Fibroblast of pulmonary artery (primary cell): ENCODE data around the gene MAST4.

ENCODE experiments used
- DNase-seq: peaks from one replicate; pipeline ENCODE4 v3.0.0-alpha.2; 2010; ENCODE audit warnings: low read depth
- H3K4me3 ChIP-seq: replicated peaks from 2 replicates; pipeline ENCODE4 v1.5.1; 2011; ENCODE audit warnings: low read depth, mild to moderate bottlenecking, control low read depth, low read length, moderate library complexity
- TF ChIP-seq, protein P1 (sequence below): IDR thresholded peaks from 2 replicates; pipeline ENCODE4 v1.5.1; 2011; ENCODE audit warnings: mild to moderate bottlenecking, control low read depth, low read length, inconsistent platforms; ENCODE audit errors: missing control alignments

MAST4 gene

DNA sequence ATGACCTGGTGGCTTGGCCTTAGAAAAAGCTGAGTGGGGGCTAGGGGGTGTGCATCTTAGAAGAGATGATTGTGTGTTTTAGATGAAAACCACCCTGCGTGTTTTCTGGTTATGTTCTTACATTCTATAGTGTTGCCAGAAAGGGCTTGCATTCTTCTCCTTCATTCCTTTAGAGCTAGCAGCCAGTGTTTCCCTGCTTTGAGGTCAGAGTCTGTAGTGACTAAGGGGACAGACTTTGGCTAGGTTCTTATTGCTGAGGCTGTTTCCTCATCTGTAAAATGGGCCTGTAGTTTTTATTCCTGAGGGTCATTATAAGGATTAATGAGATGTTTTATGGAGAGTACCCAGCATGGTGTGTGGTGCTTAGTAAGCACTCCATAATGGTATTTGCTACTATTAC is 6.4 kb downstream of the MAST4 start:
- no peak for DNase-seq
- TF ChIP-seq, protein P1, sequence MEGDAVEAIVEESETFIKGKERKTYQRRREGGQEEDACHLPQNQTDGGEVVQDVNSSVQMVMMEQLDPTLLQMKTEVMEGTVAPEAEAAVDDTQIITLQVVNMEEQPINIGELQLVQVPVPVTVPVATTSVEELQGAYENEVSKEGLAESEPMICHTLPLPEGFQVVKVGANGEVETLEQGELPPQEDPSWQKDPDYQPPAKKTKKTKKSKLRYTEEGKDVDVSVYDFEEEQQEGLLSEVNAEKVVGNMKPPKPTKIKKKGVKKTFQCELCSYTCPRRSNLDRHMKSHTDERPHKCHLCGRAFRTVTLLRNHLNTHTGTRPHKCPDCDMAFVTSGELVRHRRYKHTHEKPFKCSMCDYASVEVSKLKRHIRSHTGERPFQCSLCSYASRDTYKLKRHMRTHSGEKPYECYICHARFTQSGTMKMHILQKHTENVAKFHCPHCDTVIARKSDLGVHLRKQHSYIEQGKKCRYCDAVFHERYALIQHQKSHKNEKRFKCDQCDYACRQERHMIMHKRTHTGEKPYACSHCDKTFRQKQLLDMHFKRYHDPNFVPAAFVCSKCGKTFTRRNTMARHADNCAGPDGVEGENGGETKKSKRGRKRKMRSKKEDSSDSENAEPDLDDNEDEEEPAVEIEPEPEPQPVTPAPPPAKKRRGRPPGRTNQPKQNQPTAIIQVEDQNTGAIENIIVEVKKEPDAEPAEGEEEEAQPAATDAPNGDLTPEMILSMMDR = no peak
- no peak overlapping the region for H3K4me3 ChIP-seq

DNA sequence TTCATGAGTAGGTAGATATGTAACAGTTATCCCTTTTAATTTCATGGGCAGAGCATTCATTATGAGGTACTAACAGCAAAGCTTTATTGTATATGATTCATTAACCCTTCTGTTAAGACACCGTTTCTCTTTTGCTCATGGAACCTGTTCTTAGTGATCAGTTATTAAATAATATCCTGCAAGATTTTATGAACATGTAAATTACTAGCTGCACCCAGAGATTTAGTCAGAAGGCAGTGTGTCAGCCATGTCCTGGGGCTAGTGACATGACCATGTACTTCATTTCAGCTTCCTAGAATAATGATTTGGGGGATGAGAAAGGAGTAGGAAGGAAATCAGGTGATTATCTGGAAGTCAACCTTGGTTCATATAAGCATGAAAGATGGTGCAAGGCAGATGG is 7.0 kb downstream of the MAST4 start:
- no peak for DNase-seq
- TF ChIP-seq, protein P1 = no peak
- H3K4me3 ChIP-seq = no peak overlapping the region

DNA sequence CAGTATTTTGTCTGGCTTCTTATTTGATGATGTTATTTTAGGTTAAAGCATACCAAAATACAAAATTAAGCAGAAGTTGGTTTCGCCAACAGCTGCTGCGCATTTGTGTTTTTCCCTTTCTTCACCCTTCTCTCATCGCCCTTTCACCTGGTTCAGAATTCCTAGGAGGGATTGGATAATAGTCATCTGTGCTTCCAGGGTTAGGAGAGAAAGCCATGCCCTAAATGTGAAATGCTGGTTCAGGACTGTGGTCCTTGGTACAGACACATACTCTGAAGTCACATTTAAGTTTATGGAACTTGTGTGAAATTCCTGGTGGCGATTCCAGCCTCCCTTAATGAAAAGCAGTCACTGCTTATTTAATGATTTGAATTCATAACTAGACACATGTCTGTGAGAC is 7.7 kb downstream of the MAST4 start:
- H3K4me3 ChIP-seq = no peak overlapping the region
- no peak for DNase-seq
- TF ChIP-seq, protein P1 = no peak

DNA sequence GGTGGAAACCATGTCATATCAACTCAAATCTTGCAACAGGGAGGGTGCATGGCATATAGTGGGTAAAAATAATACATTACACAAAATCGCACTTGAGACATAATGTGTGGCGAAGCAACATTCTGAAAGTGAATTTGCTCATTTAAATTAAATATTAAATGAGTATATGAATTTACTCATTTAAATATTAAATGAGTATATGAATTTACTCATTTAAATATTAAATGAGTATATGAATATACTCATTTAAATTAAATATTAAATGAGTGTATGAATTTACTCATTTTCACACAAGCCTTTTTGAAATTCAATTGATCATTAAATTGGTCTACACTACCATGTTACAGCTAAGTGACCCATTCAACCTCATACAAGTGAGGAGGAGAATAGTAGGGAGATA is 10.5 kb downstream of the MAST4 start:
- TF ChIP-seq, protein P1 = no peak
- no peak for DNase-seq
- H3K4me3 ChIP-seq = no peak overlapping the region

DNA sequence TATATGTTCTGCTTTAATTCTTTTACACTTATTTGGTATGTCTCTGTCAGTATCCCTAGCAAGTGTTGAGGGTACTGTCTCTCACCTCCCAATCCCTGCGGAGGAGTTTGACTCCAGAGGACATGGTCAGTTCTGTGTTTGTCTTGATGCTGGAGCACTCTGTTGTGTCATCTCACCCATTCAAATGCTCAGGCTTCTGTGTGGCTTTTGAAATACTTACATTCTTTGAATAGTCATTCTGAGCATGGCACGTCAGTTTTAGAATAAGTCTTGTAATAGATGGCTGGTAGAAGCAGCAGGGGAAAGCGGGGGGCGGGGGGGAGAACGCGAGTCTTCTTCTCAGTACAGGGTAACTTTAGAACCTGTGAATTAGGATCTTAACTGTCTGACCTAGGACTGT is 12.3 kb downstream of the MAST4 start:
- H3K4me3 ChIP-seq = no peak overlapping the region
- DNase-seq = no peak
- TF ChIP-seq, protein P1 = no peak

DNA sequence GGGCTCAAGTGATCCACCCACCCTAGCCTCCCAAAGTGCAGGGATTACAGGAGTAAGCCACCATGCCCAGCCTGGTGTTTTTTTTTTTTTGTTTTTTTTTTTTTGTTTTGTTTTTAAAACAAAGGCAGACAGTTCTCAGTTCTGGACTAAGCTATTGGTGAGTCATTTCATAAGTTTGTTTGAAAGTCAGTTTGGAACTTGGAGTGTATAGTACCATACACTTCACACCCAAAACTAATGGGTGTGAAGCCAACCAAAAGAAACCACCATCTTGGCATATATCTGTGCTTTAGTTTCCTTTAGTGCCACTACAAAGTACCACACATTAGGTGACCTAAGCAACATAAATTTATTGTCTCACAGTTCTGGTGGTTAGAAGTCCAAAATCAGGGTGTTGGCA is 13.4 kb downstream of the MAST4 start:
- H3K4me3 ChIP-seq = no peak overlapping the region
- TF ChIP-seq, protein P1 = no peak
- no peak for DNase-seq

DNA sequence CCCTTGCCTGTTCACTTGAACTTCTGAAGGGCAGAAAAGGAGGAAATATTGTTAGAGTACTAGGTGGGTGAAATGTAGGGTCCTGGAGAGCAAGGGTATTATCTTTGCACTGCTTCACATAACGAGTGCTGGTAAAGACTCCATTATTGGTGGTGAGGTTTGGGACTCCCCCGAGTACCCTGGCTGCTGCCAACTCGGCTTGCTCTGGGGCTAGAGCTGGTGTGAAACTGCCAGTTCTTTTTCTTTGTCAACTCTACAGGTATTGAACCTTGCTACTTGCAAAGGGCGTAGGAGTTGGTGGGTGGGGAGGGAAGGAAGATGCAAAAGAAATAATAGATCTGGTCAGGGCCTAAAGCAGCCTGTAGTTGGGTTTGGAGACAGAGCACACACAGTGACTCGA is 16.0 kb downstream of the MAST4 start:
- H3K4me3 ChIP-seq = no peak overlapping the region
- TF ChIP-seq, protein P1 = no peak
- no peak for DNase-seq
